Heart right ventricle (tissue), 16 donors: Measurements from ENCODE around the gene MRPL21. TPM values are rescaled to one million over a fixed set of nuclear protein-coding genes. Genes with fewer than 3 reads are reported as not detected.

ENCODE experiments used
- ATAC-seq, 8 donors: fragments of 200-7000 bp; cut with Tn5 transposase; one replicate each; pipeline ENCODE4 v1.9.1; 2020; ENCODE audit warnings: mild to moderate bottlenecking in 8 of 8, moderate library complexity in 8 of 8, moderate number of reproducible peaks in 1 of 8
- DNase-seq, 2 donors: peaks; one replicate each; pipeline ENCODE4 v3.0.0-alpha.2; 2020
- H3K27ac ChIP-seq, 10 donors: fragments of 200-600 bp; sonication (generic) in 2 of 10; one replicate each; pipeline versions ENCODE4 v1.5.0 to v1.8.0; 2020 to 2022; ENCODE audit warnings: mild to moderate bottlenecking in 3 of 10
- H3K27me3 ChIP-seq, 7 donors: fragments of 200-600 bp; one replicate each; pipeline ENCODE4 v1.8.0; 2021 to 2022; ENCODE audit warnings: mild to moderate bottlenecking in 2 of 7
- H3K36me3 ChIP-seq, 9 donors: fragments of 200-600 bp; sonication (generic) in 1 of 9; one replicate each; pipeline versions ENCODE4 v1.5.0 to v1.8.0; 2020 to 2022; ENCODE audit warnings: mild to moderate bottlenecking in 2 of 9
- H3K4me1 ChIP-seq, 9 donors: fragments of 200-600 bp; sonication (generic) in 1 of 9; one replicate each; pipeline versions ENCODE4 v1.5.0 to v1.8.0; 2020 to 2022; ENCODE audit warnings: mild to moderate bottlenecking in 4 of 9
- H3K4me3 ChIP-seq, 10 donors: fragments of 200-600 bp; sonication (generic) in 2 of 10; one replicate each; pipeline versions ENCODE4 v1.5.0 to v1.8.0; 2020 to 2022; ENCODE audit warnings: mild to moderate bottlenecking in 7 of 10, moderate library complexity in 2 of 10
- H3K9me3 ChIP-seq, 11 donors: fragments of 200-600 bp in 10 of 11; sonication (generic) in 2 of 11; one replicate each; pipeline versions ENCODE4 v1.5.0 to v1.8.0; 2013 to 2022; ENCODE audit warnings: mild to moderate bottlenecking in 2 of 11, control low read depth in 1 of 11, moderate library complexity in 1 of 11
- CTCF ChIP-seq, 9 donors: fragments of 200-600 bp; sonication (generic) in 2 of 9; IDR thresholded peaks; one replicate each; pipeline versions ENCODE4 v1.5.0 to v1.8.0; 2021 to 2022; ENCODE audit warnings: antibody characterized with exemption in 9 of 9, mild to moderate bottlenecking in 5 of 9, moderate library complexity in 1 of 9
- WGBS, 2 donors: extraction: QIAGEN DNeasy Blood & Tissue Kit; methylation state at CpG; one replicate each; pipeline ENCODE4 v1.1.7; 2013; ENCODE audit warnings: inconsistent platforms in 1 of 2; 5-methylcytosine and 5-hydroxymethylcytosine counted together
- intact Hi-C, 10 donors: fragments of 100-400 bp; cut with DNase I; formaldehyde crosslinking; loops; one replicate each; pipeline versions ENCODE4 v1.11.1 to v1.14.2; 2022
- polyA plus RNA-seq, 2 donors: library from polyadenylated mRNA; stranded (reverse); fragments of 200-250 nt; gene quantifications; one replicate each; pipeline ENCODE4 v1.2.3, GENCODE V29; 2013
- total RNA-seq, 10 donors: library from RNA; stranded (reverse); fragmentation: NEBNext Ultra II Directional in 3 of 10; extraction: Animal tissue kit (Norgen Biotek cat#: 25700) in 3 of 10; gene quantifications; one replicate each; pipeline versions ENCODE4 v1.2.1 to v1.2.4, GENCODE V29; 2021 to 2023
- donor health status: Arrhythmogenic right ventricular cardiomyopathy.
- donor health status: ischemic (EF 13 %, LVEDD 7.1; RV severe dilation, severe dysfunction).
- donor health status: healthy with polysubstance abuse.
- donor health status: DM: no; HTN: yes; CAD: no.
- donor health status: DM: no; HTN: no; CAD: no.
- donor health status: ischemic (EF 25% LVEDD 6.9; RV normal size, moderate dysfunction).
- donor health status: ischemic (EF 25% LVEDD 5.7; RV mildly dilated, moderate dysfunction).
- donor health status: healthy.
- donor health status: DM: yes; HTN: yes; CAD: no.
- donor health status: Ischemic cardiomyopathy.
- donor health status: ischemic (EF 35%, LVEDD 5.7; RV mildly dilated, moderate dysfunction).
- donor health status: nonischemic (EF 11% LVEDD 7.7; RV severe dilation, severe dysfunction).
- donor health status: DM: yes; HTN: yes; CAD: no.
- donor health status: PGD.
- donor health status: ischemic (EF 29% LVEDD 5.4; RV normal size, mild dysfunction).
- donor health status: nonischemic (EF 23%, LVEDD 6.1; RV moderate dilation, normal function).

The MRPL21 gene
- total and polyA plus RNA-seq, 12 donors, result 63.2 to 186 (median 106) TPM

DNA sequence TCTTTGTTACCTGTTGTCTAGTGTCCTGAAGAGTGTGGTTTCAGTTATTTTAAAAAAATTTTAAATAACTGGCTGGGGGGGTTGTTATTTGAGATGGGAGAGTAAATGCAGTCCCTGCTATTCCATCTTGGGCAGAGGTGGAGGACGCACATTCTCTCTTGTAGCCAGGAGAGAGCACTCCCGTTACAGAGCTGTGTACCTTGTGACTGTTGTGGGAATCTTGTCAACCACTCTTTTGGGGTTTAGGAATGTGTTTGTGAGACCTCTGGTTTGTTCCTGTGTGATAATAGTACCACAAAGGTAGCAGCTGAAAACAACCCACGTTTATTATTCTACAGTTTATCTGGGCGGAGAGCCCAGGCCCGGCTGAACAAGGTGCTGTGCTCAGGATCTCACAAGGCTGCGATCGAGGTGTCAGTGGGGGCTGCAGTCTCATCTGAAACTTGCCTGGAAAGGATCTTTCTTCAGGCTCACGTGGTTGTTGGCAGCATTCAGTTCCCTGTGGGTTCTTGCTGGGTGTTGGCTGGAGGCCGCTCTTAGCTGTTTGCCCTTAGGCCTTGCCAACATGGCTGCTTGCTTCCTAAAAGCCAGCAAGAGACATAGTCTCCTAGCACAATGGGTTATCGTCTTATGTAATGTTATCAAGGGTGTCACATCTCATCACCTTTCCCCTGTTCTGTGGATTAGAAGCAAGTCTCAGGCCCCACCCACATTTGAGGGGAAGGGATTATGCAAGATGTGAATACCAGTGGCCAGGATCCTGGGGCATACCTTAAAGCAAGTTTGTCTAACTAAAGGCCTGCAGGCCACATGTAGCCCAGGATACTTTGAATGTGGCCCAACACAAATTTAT, 20.7 kb upstream of the MRPL21 start:
- intact Hi-C loops, result loop anchor here in 6 of 10 donors (10.0 kb wide), 2 partner anchors 121 to 161 kb away; partner anchors contain the start of gene TPCN2 (in 6 of the 6)
- TF ChIP-seq CTCF (IDR thresholded peaks at IDR 0.05), result peak in 3 of 9 donors; percentile 17 to 20 (median 19)
- Histone ChIP-seq H3K27ac (peak overlapping the region in 5 of 10 donors; percentile 45 to 77 (median 66)), H3K4me1 (peaks cover 13 to 34% (median 25%) of the 10 kb centered on the region in 9 donors), H3K36me3 (peaks cover 0 to 93% (median 40%) of the 10 kb centered on the region in 9 donors), H3K4me3 (no peak overlapping the region), H3K27me3 (no peaks in the 10 kb centered on the region), H3K9me3 (peaks cover 0 to 29% (median 13%) of the 10 kb centered on the region in 11 donors)
- DNase-seq (no peak), ATAC-seq (peak in 4 of 8 donors; percentile 29 to 61 (median 48))
- WGBS, 2 donors, result 64 to 76% methylated on average over 10 of the region's 10 CpGs

DNA sequence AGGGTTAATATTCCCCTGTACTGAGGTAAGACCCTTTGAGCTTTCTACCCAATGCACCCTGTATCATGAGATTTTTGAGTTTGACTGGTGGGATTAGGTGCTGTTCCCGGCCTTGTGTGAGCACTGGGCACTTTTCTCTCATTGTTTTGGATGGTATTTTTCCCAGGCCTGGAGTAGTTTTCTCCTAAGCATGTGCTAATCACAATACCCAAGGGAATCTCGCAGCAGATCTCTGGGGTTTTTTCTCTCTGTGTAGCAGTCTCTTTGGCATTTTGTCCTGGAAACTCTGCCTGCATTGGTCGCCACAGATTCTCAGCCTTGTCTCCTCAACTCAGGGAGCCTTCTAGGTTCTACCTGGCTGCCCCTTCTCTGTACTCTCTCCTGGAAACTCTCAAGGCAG, 20.0 kb upstream of the MRPL21 start:
- H3K27me3 ChIP-seq, result no peaks in the 10 kb centered on the region
- 76 to 82% methylated on average over 3 of the region's 3 CpGs for WGBS, 2 donors
- intact Hi-C loops, result loop anchor here in 6 of 10 donors (10.0 kb wide), 2 partner anchors 121 to 161 kb away; partner anchors contain the start of gene TPCN2 (in 6 of the 6)
- no peak for DNase-seq
- H3K27ac ChIP-seq, result peak overlapping the region in 2 of 10 donors; percentile 3 to 66
- H3K4me1 ChIP-seq, result peaks cover 9 to 28% (median 18%) of the 10 kb centered on the region in 9 donors
- H3K9me3 ChIP-seq, result peaks cover 0 to 29% (median 13%) of the 10 kb centered on the region in 11 donors
- ATAC-seq, result no peak
- H3K36me3 ChIP-seq, result peaks cover 0 to 93% (median 41%) of the 10 kb centered on the region in 9 donors
- TF ChIP-seq CTCF (IDR thresholded peaks at IDR 0.05), result no peak
- no peak overlapping the region for H3K4me3 ChIP-seq

DNA sequence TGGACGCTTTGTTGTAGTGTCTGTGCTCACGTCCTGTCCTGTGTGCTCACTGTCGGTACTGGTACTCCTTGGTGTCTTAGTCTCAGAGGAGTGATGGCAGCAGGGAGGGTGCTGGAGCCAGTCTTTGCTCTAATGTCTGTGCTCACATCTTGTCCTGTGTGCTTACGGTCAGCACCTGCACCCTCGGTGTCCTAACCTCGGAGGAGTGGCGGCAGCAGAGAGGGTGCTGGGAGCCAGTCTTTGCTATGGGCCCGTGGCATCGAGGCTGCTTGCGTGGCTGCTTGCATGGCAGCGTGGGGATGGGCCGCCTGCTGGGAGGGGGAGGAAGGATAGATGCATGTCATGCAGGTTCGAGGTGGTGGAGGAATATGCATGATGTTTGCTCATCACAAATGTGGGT, 12.8 kb upstream of the MRPL21 start:
- no peak for TF ChIP-seq CTCF (IDR thresholded peaks at IDR 0.05)
- Histone ChIP-seq H3K27me3 (no peaks in the 10 kb centered on the region), H3K9me3 (no peaks in the 10 kb centered on the region), H3K4me1 (no peaks in the 10 kb centered on the region), H3K4me3 (no peak overlapping the region), H3K36me3 (peaks cover 0 to 100% (median 51%) of the 10 kb centered on the region in 9 donors), H3K27ac (no peak overlapping the region)
- intact Hi-C loops, result no loop called here
- WGBS, 2 donors, result 86 to 94% methylated on average over 13 of the region's 13 CpGs
- ATAC-seq (peak in 1 of 8 donors; percentile 30), DNase-seq (no peak)

DNA sequence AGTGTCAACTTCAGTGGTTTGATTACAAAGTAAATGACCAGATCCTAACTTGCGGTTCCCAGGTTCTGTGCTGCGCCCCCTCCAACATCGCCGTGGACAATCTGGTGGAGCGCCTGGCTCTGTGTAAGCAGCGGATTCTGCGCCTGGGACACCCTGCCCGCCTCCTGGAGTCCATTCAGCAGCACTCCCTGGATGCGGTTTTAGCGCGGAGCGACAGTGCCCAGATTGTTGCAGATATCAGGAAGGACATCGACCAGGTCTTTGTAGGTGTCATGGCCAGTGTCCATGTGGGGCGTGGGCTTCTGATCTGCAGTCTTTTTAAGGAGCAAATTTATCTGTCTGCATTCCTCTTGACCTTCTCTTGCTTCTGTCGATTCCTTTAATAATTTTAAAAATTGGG, 11.1 kb upstream of the MRPL21 start:
- ATAC-seq, result no peak
- TF ChIP-seq CTCF (IDR thresholded peaks at IDR 0.05), result no peak
- peaks cover 0 to 100% (median 67%) of the 10 kb centered on the region in 9 donors for H3K36me3 ChIP-seq
- no peak for DNase-seq
- no peak overlapping the region for H3K4me3 ChIP-seq
- no peak overlapping the region for H3K27ac ChIP-seq
- no peaks in the 10 kb centered on the region for H3K27me3 ChIP-seq
- no peaks in the 10 kb centered on the region for H3K4me1 ChIP-seq
- intact Hi-C loops, result no loop called here
- no peaks in the 10 kb centered on the region for H3K9me3 ChIP-seq
- 97 to 98% methylated on average over 15 of the region's 15 CpGs for WGBS, 2 donors
